Tongue (tissue), 2 donors: ENCODE measurements around the gene USP24. TPM values are rescaled to one million over a fixed set of nuclear protein-coding genes. Genes with fewer than 3 reads are reported as not detected.
A peak's percentile ranks its signal among the peaks of the same experiment; 100 is the strongest.

Experiments
- DNase-seq: peaks from one replicate; pipeline ENCODE4 v3.0.0-alpha.2; 2015
- total RNA-seq: library from RNA; depleted of rRNA; stranded (reverse); fragments of >200 nt; gene quantifications from one replicate; pipeline ENCODE4 v1.2.3, GENCODE V29; 2014

USP24 gene
- total RNA-seq, 1 donor from 2014 or later = 108 TPM

DNA sequence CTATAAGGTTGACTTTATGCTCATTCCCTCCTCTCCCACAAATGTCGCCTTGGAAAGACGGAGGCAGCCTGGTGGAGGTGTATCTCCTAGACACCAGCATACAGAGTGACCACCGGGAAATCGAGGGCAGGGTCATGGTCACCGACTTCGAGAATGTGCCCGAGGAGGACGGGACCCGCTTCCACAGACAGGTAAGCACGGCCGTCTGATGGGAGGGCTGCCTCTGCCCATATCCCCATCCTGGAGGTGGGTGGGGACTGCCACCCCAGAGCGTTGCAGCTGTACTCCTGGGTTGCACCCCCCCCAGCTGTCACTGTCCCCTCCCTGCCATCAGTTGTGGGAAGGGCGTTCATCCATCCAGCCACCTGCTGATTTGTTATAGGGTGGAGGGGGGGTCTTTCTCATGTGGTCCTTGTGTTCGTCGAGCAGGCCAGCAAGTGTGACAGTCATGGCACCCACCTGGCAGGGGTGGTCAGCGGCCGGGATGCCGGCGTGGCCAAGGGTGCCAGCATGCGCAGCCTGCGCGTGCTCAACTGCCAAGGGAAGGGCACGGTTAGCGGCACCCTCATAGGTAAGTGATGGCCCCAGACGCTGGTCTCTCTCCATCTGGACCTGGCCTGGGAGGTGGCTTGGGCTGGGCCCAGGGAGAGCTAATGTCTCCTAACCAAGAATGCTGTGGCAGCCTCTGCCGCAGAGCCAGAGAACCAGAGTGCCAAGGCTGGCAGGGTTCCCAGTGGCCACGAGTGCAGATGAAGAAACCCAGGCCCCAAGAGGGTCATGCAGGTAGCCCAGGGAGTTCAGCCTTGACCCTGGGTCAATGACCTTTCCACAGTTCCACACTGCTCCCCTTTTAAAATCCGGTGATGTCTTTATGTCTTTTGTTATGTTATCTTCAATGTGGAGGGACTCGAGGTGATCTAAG is 162.7 kb downstream of the USP24 start:
- no peak for DNase-seq

DNA sequence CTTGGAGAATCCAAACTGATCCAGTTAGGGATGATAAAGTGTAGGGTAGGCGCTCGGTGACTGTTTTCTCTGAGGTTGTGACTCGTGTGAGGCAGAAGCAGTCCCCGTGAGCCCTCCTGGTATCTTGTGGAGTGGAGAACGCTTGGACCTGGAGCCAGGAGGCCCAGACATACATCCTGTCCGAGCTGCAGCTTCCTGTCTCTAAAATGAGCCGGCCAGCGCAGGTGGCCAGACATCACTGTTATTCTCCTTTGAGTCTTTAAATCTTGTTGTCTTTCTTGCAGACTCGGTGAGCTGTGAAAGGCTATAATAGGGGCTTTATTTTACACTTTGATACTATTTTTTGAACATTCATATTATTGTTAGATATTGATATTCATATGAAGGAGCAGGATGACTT is 163.5 kb downstream of the USP24 start:
- DNase-seq = no peak

DNA sequence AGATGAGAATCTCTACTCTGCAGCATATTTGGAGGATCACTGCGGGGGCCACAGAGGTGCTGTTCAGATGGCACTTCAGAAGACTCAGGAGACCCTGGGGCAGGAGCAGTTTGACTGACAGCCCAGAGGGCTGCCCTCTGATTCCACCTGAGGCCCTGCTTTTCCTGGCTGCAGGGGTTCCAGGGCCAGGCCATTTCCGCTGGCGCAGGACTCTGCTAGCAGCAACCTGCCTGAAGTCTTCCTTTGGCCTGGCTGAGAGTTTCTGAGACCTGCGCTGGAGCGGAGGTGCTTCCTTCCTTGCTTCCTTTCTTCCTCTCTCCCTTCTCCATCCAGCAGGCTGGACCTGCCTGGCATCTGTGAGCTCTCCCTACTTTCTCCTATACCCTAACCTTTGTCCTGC is 164.0 kb downstream of the USP24 start:
- no peak for DNase-seq

DNA sequence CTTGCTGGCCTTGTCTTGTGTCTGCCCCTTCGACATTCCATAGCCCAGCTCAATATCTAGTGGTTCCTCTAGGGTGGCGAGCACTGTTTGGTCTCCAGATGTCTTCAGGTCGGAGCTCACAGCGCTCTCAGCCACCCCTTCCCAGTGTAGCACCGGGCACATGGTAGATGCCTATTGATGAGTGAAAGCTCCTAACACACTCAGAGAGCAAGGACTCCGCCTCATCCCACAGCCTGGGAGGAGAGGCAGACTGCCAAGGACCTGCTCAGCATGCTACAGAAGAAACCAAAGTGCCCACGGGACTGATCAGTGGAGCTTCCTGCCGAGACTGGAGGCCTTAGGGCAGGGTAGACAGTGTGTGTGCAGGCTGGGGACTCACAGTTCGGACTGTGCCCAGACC is 164.9 kb downstream of the USP24 start:
- no peak for DNase-seq

DNA sequence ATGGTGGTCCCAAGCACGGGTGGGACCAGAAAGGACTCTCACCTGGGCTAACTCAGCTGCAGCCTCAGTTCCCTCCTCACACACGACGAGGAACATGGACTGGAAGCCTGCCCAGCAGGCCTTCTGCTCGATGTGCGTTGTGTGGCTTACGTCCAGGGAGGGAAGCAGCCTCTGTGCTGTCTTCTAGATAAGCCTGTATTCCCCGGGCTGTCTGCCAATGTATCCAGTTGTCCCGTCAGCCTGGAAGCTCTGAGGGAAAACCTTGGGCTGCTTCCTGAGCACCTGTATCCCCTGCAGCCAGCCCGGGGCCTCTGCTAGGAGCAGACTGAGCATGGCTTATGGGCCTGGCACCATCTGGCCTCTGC is 165.3 kb downstream of the USP24 start:
- peak; percentile 89 for DNase-seq

DNA sequence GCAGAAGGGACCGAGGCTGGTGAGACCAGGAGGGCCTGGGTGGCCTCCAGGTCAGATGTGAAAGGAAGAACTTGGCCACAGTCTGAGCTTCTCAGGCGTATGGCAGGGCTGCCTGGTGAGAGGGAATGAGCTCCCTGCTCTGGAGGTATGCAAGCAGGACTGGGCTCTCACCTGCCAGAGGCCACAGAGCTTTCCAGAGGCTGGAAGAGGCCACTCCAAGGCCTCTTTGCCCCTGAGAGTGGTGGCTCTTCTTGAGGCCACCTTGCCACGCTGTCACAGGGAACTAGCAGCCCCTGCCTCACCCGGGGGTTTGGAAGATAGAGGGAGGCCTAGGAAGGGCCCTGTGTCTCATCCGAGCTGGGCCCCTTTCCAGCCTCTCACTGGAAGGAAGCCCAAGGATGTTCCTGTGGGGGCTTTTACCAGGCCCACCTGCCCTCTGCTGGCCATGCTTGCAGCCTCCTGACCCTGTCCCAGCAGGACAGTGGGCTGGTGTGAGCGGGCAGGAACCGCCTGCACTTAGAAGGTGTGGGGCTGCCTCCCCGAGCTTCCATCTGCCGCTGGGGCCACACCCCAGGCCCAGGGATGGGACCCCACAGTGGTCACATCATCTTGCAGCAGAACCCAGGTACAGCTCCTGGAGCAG is 165.8 kb downstream of the USP24 start:
- DNase-seq = no peak

DNA sequence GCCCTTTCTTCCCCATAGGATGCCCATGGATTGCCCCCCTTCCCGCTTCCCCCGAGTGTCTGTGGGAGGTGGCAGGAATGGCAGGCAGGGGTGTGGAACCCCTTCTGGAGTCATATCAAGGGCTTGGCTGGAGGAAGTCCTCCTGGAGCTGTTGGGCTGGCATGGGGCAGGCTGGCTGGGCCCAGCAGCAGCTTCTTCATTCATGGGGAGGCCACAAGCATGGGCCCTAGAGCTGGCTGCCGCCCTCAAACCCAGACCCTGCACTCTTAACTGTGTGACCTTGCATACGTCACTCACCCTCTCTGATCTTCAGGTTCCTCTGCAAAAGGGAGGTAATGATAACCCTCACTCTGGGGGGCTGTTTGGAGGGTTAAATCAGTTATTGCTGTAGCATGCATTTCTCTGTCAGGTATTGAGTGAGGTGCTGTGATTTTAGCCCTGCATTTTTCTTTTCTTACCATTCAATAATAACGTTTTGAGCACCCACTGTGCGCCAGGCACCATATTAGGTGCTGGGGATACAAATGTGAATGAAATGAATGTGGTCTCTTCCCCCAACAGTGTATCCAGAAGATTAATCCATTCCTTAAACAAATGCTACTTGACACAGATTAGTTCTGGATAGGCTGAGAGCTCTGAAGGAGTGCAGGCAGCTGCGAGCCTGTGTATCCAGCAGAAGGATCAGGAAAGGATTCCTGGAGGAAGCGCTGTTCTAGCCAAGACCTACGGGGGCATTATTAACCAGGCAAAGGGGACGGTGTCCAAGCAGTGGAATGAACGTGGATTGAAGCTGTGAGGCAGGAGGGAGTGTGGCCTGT is 166.5 kb downstream of the USP24 start:
- DNase-seq = peak; percentile 70

DNA sequence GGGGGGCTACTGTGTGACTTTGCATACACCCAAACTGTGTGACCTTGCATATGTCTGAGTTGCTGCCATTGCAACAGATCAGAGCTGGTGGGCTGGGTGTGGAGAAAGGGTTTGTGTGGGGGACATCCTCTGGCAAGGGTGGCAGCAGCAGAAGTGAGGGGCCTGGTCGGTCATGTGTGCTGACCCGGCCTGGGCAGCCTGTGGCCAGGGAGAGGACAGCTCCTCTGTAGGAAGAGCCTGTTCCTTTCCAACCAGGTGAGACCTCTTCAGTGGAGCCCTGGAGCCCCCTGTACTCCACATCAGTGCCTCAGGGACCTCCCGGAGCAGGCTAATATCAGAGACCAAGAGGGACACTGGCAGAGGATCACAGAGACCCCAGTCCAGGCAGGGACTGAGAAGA is 167.6 kb downstream of the USP24 start:
- DNase-seq = no peak

DNA sequence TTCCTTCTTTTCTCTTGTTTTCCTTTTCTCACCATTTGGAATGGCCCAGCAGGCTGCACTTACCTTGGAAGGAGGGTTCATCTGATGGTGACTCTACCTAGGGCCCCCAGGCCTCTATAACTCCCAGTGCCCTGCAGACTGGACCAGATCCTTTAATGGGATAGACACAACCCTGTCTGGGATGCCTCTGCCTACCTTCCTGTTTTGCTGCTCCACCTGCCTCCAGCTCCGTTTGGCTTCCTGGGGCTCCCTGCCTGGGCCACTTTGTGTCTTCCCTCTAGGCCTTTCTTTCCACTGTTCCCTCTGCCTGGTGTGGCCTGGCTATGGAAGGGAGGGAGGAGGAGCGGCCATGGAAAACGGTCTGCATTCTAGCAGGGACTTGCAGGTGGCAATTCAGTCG is 168.3 kb downstream of the USP24 start:
- DNase-seq = no peak

DNA sequence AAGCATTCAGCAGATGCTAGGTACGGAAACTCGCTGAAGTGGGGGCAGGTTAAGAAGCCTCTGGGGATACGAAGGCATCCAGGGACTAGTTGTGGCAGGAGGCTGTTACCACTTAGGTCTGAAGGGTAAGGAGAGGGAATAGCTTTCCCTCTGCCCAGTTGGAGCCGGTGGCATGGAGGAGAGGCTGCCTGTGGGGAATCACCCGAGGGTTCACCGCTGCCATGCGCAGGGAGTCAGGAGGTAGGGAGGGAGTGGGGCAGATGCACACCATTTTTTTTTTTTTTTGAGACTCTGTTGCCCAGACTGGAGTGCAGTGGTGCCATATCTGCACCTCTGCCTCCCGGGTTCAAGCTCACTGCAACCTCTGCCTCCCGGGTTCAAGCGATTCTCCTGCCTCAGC is 169.7 kb downstream of the USP24 start:
- no peak for DNase-seq

DNA sequence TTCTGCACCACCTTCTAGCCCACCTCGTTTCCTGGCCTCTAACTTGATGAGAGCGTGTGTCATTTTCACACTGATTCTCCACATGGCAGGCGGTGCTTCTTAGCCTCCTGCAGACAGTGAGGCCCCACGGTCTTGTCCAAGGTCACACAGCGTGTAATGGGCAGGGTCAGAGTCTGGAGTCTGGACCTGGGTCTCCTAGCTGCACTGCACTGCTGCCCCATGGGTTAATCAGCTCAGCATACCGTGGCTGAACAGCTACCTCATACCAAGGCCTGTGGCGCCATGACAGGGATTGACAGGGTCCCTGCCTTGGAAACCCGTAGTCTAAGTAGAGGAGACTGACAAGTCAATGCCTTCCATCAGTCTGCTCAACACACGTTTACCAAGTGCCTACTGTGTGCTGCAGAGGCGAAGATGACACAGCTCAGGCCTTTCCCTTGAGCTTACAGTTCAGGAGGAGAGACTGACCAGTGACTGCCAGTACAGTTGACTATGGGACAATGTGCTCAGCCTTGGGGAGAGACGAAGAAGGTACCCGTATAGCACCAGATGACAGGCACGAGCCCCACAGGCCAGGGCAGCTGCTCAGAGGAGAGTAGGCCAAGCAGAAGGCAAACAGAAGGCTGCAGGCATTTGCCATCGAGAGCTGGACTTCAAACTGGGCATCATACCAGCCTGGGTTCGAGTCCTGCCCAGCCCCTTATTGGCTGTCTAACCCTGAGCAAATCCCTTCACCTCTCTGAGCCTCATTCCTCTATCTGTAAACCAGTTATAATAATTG is 170.4 kb downstream of the USP24 start:
- no peak for DNase-seq

DNA sequence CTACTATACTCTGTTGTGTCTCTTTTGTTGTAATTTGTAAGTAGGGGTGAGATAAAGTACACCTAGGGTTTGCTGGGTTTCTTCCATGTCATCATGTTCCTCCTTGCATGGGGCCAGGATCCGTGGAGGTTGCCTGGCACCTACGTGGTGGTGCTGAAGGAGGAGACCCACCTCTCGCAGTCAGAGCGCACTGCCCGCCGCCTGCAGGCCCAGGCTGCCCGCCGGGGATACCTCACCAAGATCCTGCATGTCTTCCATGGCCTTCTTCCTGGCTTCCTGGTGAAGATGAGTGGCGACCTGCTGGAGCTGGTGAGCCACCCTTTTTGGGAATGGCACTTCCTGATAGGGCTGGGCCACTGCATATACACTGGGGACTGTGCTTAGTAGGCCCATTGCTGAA is 171.4 kb downstream of the USP24 start:
- no peak for DNase-seq

DNA sequence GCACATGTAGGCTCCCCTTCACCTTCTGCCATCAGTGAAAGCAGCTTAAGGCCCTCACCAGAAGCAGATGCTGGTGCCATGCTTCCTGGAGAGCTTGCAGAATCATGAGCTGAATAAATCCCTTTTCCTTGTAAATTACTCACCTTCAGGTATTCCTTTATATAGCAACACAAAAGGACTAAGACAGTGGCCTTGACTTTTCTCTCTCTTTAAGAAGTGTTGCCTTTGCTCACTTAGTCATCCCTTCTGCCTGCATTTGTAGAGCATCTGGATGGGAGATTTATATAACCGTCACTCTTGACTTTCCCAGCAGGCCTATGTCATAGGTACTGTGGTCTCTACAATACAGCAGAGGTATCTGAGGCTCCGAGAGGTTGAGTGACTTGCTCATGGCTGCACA is 172.2 kb downstream of the USP24 start:
- DNase-seq = no peak

DNA sequence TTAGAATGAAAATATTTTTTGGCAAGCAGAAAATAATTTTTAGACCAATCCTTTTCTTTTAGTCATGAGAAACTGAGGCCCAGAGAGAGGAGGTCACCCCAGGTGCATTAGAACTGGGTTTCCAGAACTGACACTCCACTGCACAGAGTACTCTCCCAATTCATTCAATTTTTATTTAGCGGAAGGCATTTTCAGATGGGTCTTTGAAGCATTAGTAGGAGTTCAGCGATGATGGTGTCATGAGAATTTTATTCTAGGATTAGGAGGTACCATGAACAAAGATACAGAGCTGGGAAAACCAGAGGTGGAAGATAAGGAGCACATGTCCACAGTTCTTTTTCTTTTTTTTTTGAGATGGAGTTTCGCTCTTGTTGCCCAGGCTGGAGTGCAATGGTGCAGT is 173.6 kb downstream of the USP24 start:
- no peak for DNase-seq

DNA sequence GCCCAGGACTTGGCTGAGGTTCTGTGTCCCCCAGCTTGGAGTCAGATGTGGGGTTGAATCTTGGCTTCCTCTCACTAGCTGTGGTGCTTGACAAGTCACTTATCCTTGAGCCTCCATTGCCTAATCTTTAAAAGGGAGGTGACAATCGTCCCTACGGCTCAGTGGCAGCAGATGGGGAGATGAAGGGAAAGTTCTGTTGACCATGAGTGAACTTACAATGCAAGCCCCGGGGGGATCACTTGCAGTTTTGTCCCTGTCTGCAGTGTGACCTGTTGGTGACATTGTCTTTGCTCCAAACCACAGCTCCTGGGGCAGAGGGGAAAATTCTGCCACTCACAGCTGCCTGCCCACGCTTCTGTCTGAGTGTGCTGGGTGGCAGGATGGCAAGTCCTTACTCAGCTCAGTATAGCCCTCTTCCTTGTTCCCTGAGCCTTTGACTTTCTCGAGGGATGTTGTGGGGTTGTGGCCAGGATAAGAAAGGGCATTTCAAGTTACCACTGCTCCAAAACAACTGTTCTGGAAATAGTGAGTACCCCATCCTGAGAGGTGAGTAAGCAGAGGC is 174.2 kb downstream of the USP24 start:
- no peak for DNase-seq

DNA sequence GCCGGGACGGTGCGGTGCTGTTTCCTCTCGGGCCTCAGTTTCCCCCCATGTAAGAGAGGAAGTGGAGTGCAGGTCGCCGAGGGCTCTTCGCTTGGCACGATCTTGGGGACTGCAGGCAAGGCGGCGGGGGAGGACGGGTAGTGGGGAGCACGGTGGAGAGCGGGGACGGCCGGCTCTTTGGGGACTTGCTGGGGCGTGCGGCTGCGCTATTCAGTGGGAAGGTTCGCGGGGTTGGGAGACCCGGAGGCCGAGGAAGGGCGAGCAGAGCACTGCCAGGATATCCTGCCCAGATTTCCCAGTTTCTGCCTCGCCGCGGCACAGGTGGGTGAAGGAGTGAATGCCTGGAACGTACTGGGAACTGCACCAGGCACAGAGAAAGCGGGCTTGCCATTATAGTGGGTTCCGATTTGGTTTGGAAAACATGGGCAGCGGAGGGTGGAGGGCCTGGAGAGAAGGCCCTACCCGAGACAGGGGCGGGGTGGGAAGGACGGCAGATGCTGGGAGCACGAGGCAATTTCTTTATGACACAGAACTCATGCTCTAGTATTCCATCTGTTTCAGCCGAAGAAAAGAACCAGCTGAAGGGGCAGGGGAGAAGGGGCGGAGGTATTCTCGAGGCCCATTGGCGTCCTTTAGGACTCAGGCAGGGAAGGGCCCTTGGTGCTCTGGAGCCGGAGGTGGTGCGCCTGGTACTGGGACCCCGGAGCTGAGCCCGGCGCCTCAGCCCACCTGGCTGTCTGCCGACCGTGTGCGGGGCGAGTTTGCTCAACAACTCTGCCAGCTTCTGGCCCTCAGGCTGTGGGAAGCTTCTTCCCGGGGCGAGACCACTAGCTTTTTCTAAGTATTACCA is 174.9 kb downstream of the USP24 start:
- peak; percentile 54 for DNase-seq

DNA sequence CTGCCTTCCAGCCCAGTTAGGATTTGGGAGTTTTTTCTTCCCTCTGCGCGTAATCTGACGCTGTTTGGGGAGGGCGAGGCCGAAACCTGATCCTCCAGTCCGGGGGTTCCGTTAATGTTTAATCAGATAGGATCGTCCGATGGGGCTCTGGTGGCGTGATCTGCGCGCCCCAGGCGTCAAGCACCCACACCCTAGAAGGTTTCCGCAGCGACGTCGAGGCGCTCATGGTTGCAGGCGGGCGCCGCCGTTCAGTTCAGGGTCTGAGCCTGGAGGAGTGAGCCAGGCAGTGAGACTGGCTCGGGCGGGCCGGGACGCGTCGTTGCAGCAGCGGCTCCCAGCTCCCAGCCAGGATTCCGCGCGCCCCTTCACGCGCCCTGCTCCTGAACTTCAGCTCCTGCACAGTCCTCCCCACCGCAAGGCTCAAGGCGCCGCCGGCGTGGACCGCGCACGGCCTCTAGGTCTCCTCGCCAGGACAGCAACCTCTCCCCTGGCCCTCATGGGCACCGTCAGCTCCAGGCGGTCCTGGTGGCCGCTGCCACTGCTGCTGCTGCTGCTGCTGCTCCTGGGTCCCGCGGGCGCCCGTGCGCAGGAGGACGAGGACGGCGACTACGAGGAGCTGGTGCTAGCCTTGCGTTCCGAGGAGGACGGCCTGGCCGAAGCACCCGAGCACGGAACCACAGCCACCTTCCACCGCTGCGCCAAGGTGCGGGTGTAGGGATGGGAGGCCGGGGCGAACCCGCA is 175.7 kb downstream of the USP24 start, which contains the start of gene PCSK9:
Gene PCSK9 (plus strand): TSS at position 207 of the 741 bp plus-strand sequence. CDS start 290 bp downstream, at position 497.
- peak; percentile 69 for DNase-seq

DNA sequence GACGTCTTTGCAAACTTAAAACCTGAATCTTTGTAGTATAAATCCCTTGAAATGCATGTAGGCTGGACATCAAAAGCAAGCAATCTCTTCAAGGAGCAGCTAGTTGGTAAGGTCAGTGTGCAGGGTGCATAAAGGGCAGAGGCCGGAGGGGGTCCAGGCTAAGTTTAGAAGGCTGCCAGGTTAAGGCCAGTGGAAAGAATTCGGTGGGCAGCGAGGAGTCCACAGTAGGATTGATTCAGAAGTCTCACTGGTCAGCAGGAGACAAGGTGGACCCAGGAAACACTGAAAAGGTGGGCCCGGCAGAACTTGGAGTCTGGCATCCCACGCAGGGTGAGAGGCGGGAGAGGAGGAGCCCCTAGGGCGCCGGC is 176.2 kb downstream of the USP24 start:
- no peak for DNase-seq

DNA sequence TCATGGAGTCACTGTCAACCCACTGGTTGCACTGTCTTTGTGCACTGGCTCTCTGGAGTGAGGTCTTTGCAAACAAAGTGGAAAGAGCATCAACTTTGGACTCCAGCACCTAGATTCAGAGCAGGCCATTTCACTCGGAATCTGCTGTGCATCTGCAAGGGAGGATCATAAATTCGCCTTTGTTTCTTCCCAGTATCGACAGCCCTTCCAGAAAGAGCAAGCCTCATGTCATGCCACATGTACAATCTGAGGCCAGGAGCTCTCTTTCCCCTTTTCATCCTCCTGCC is 176.7 kb downstream of the USP24 start:
- no peak for DNase-seq
